GM12872 (cell line): ENCODE measurements around the gene BTD.

ENCODE experiments used
- CTCF ChIP-seq: IDR thresholded peaks from 3 replicates; pipeline ENCODE4 v1.5.1; 2011; ENCODE audit warnings: low read depth, mild to moderate bottlenecking, low read length, moderate library complexity; ENCODE audit not compliant: insufficient read depth

BTD gene

DNA sequence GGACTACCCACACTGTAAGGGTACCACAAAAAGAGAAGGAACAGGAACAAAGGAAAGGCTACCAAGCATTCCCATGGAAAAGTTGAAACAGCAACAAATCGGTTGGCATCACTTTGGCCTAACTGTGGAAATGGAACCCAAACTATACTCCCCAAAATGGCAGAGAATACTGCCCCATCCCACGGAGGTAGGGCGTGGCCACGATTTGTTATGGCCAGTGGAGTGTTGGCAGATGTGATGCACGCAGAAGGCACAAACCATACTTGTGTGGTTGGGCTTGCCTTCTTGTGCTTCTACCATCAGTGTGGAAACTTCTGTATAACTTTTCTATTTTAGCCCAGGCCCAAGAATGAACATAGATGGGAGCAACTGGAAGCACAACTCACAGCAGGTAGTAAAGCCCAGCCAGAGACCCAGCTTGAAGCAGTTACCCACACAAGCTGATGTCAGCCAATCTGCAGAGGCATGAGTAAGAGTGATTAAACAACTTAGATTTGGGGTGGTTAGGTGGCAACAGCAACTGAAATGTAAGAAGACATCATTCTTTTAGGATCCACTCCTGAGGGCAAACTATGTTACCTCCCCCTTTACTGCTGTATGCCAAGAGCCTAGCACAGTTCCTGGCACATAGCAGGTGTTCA is 64.1 kb downstream of the BTD start:
- no peak for TF ChIP-seq CTCF

DNA sequence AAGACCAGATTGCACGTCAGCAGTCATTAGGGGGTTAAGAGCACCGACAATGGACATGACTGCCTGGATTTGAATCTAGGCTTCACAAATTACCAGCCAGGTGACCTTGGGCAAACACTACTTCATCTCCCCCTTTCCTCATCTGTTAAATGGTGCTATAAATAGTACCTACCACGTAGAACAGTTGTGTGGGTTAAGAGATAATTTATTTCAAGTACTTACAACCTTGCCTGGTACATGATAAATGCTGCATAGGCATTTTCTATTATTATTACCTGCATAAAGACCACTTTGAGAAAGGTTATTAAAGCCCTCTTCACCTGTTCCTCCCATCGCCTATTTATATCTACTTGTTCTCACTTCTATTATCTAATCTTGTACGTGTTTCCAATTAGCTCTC is 64.7 kb downstream of the BTD start:
- TF ChIP-seq CTCF, result no peak

GRCh38 chr3:15667484-15667883 is 65.9 kb downstream of the BTD start:
- no peak for TF ChIP-seq CTCF

DNA sequence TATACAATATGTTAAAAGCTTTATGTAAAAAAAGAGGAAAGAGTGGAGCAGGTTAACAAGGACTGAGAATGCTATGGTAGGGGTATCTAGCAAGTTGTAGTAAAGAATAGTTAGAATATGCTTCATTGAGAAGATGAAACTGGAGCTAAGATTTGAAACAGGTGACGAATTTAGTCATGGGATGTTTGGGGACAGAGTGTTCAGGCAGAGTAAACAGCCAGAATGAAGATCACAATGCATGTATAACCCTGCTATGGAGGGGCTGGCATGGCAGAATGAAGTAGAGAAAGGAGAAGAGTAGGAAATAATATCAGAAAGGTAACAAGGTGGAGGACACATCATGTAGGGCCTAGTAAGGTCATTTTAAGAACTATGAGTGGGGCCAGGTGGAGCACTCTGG is 72.0 kb downstream of the BTD start:
- no peak for TF ChIP-seq CTCF

DNA sequence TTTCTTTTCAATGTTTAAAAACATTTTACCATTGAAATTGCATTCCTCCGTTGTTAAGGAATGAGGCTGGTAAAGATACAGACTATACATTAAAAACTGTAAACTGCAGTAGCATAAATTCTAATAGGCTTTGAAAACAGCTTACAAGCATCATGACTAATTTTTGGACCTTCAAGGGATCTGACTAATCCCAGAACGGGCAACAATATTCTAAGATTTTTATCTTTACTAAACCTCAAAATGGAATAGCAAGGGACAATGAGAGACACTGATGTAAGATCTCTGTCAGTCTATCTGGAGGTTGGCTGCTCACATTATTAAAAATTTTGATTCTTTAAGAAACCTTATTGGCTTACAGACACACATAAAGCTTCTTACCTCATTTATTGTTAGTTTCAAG is 74.7 kb downstream of the BTD start:
- no peak for TF ChIP-seq CTCF

DNA sequence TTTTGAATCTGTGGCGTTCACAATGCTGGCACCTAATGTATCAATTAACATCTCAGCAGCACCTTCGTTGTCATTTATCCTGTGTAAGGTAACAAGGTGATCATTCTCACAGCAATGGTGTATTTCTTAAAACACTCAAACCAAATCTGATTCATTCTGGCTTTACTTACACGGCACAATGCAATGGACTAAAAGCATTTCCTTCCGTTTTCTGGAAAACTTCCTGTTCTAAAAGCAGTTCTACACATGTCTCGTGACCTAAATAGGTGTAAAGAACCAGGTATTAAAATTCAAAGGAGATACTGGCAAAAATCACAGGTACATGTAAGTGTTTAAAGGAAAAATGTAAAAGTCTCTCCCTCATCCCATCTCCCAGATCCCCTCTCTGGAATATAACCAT is 77.8 kb downstream of the BTD start:
- TF ChIP-seq CTCF, result no peak

- TF ChIP-seq CTCF, result no peak
Measured at GRCh38 chr3:15681668-15682067, 80.1 kb downstream of the BTD start.
